ENCODE data around the gene PIK3R4.

Gene PIK3R4

GRCh38 chr3:130644628-130645253 lies 101.9 kb downstream of the PIK3R4 start:
- Mint-ChIP-seq H3K27ac (no peak overlapping the region), H3K4me3 (no peak overlapping the region), H3K36me3 (no peaks in the 10 kb centered on the region), H3K27me3 (peaks cover 17% of the 10 kb centered on the region), H3K4me1 (no peaks in the 10 kb centered on the region), H3K9me3 (no peaks in the 10 kb centered on the region)

- H3K4me3 Mint-ChIP-seq, result no peak overlapping the region
- no peak overlapping the region for H3K27ac Mint-ChIP-seq
- no peaks in the 10 kb centered on the region for H3K4me1 Mint-ChIP-seq
- peaks cover 17% of the 10 kb centered on the region for H3K27me3 Mint-ChIP-seq
- no peaks in the 10 kb centered on the region for H3K36me3 Mint-ChIP-seq
- peaks cover 5% of the 10 kb centered on the region for H3K9me3 Mint-ChIP-seq
Measured at GRCh38 chr3:130640027-130640426, 106.6 kb downstream of the PIK3R4 start.

- H3K27ac Mint-ChIP-seq, result no peak overlapping the region
- peaks cover 5% of the 10 kb centered on the region for H3K27me3 Mint-ChIP-seq
- no peaks in the 10 kb centered on the region for H3K4me1 Mint-ChIP-seq
- H3K9me3 Mint-ChIP-seq, result peaks cover 5% of the 10 kb centered on the region
- H3K36me3 Mint-ChIP-seq, result no peaks in the 10 kb centered on the region
- H3K4me3 Mint-ChIP-seq, result no peak overlapping the region
Measured at GRCh38 chr3:130636480-130637234, 110.0 kb downstream of the PIK3R4 start.

GRCh38 chr3:130635978-130636377 lies 110.7 kb downstream of the PIK3R4 start:
- Mint-ChIP-seq H3K9me3 (peaks cover 5% of the 10 kb centered on the region), H3K4me1 (no peaks in the 10 kb centered on the region), H3K4me3 (no peak overlapping the region), H3K27me3 (peaks cover 3% of the 10 kb centered on the region), H3K27ac (no peak overlapping the region), H3K36me3 (no peaks in the 10 kb centered on the region)

- H3K36me3 Mint-ChIP-seq, result no peaks in the 10 kb centered on the region
- H3K9me3 Mint-ChIP-seq, result peaks cover 5% of the 10 kb centered on the region
- no peaks in the 10 kb centered on the region for H3K4me1 Mint-ChIP-seq
- no peak overlapping the region for H3K4me3 Mint-ChIP-seq
- no peak overlapping the region for H3K27ac Mint-ChIP-seq
- H3K27me3 Mint-ChIP-seq, result peaks cover 1% of the 10 kb centered on the region
Measured at GRCh38 chr3:130635285-130635684, 111.3 kb downstream of the PIK3R4 start.
